CD4-positive, alpha-beta memory T cell (primary cell): Measurements from ENCODE around the gene AIG1. TPM values are rescaled to one million over a fixed set of nuclear protein-coding genes. Genes with fewer than 3 reads are reported as not detected.

Source experiments
- CTCF ChIA-PET: fragments of 350-600 bp; sonication (Branson Sonifier 250); formaldehyde crosslinking; loops from one replicate; lab custom pipeline; 2021; ENCODE audit warnings: inconsistent platforms; ENCODE audit not compliant: partially characterized antibody; lab: Charles Lee
- POLR2A ChIA-PET: fragments of 350-600 bp; sonication (Branson Sonifier 250); formaldehyde crosslinking; loops from one replicate; lab custom pipeline; 2021; ENCODE audit not compliant: partially characterized antibody; lab: Charles Lee
- DNase-seq, 5 donors: peaks; one replicate each; pipeline versions ENCODE4 v3.0.0 to v3.0.0-alpha.2; 2020 to 2022; ENCODE audit warnings: mixed read lengths in 1 of 5
- H3K27ac ChIP-seq: one replicate; pipeline ENCODE4 v1.7.0; 2013; ENCODE audit warnings: low read depth, low read length
- H3K27me3 ChIP-seq: 2 replicates; pipeline ENCODE4 v1.7.0; 2013; ENCODE audit warnings: mild to moderate bottlenecking, low read length, moderate library complexity; ENCODE audit not compliant: insufficient read depth
- H3K36me3 ChIP-seq: 2 replicates; pipeline ENCODE4 v1.7.0; 2013; ENCODE audit warnings: mild to moderate bottlenecking, low read length, moderate library complexity; ENCODE audit not compliant: insufficient read depth
- H3K4me1 ChIP-seq: 2 replicates; pipeline ENCODE4 v1.7.0; 2013; ENCODE audit warnings: mild to moderate bottlenecking, low read length, moderate library complexity; ENCODE audit not compliant: insufficient read depth
- H3K4me3 ChIP-seq, 2 donors: one replicate each; pipeline ENCODE4 v1.7.0; 2013; ENCODE audit warnings: low read length in 2 of 2, mild to moderate bottlenecking in 1 of 2
- H3K9me3 ChIP-seq, 2 donors: one replicate each; pipeline ENCODE4 v1.7.0; 2013; ENCODE audit warnings: low read length in 2 of 2, control low read depth in 1 of 2; ENCODE audit not compliant: control insufficient read depth in 1 of 2
- H3K27ac Mint-ChIP-seq, 7 donors: one replicate each; pipeline ENCODE4 v1.8.0; 2020 to 2021; ENCODE audit warnings: mixed read lengths in 7 of 7, mild to moderate bottlenecking in 6 of 7, inconsistent platforms in 3 of 7, moderate library complexity in 3 of 7
- H3K27me3 Mint-ChIP-seq, 2 donors: one replicate each; pipeline ENCODE4 v1.8.0; 2020 to 2021; ENCODE audit warnings: mixed read lengths in 2 of 2
- H3K36me3 Mint-ChIP-seq, 2 donors: one replicate each; pipeline ENCODE4 v1.8.0; 2020 to 2021; ENCODE audit warnings: mixed read lengths in 2 of 2, inconsistent platforms in 1 of 2, mild to moderate bottlenecking in 1 of 2
- H3K4me1 Mint-ChIP-seq, 4 donors: one replicate each; pipeline ENCODE4 v1.8.0; 2020 to 2021; ENCODE audit warnings: mixed read lengths in 4 of 4, mild to moderate bottlenecking in 1 of 4
- H3K4me3 Mint-ChIP-seq, 8 donors: one replicate each; pipeline ENCODE4 v1.8.0; 2020 to 2021; ENCODE audit warnings: mixed read lengths in 8 of 8, mild to moderate bottlenecking in 7 of 8, moderate library complexity in 6 of 8, inconsistent platforms in 3 of 8
- H3K9me3 Mint-ChIP-seq, 8 donors: one replicate each; pipeline ENCODE4 v1.8.0; 2020 to 2021; ENCODE audit warnings: mixed read lengths in 8 of 8, mild to moderate bottlenecking in 5 of 8, inconsistent platforms in 3 of 8, moderate library complexity in 1 of 8
- intact Hi-C: fragments of 100-400 bp; cut with micrococcal nuclease; formaldehyde crosslinking; loops from one replicate; pipeline ENCODE4 v1.15.1; 2023
- polyA plus RNA-seq, 2 donors: library from polyadenylated mRNA; unstranded; fragments of 300-500 nt; fragmentation: Illumina TruSeq; gene quantifications; one replicate each; pipeline ENCODE4 v1.2.3, GENCODE V29; 2021
- total RNA-seq, 2 experiments: library from RNA; stranded (reverse); gene quantifications; one replicate each; pipeline ENCODE4 v1.2.3, GENCODE V29; 2021

AIG1 gene
- total and polyA plus RNA-seq, 4 experiments from 2014 or later = 9.6 to 21.5 (median 15.3) TPM

DNA sequence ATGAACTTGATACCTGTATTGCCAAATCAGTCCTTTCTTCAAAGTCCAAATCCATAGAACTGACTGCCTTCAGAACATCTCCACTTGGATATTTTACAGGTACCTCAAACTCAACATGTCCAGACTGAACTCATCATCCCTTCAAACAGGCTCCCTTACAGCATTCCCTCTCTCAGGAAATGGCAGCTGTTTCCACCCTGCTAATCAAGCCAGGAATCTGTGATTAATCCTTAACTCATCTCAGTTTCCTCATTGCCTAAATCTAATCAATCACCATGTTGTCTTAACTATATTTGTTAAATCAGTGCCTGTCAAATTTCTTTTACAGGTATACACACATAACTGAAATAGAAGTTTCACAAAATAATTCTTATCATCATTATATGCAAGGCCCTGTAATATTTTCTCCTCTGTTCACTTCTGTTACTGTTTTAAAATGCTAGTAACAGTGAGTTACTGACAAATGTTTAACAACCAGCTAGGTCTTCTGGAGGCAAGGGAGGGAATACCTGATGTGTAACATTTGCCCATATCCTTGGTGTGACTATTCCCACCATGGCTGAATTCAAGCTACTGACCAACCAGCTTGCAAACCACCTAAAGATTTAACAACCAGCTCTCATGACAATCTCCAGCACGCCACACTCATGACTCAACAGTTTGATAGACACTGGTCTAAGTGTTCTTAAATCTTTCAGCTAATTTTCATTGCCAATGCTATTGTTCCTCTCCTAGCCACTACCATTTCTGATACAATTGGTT, 264.9 kb downstream of the AIG1 start:
- H3K27ac Mint-ChIP-seq = no peak overlapping the region
- Histone ChIP-seq H3K4me1 (no peaks in the 10 kb centered on the region), H3K27me3 (no peaks in the 10 kb centered on the region), H3K4me3 (no peak overlapping the region), H3K27ac (no peak overlapping the region), H3K36me3 (no peaks in the 10 kb centered on the region), H3K9me3 (no peaks in the 10 kb centered on the region)
- POLR2A ChIA-PET = no interaction called here
- DNase-seq = no peak
- peaks cover 0 to 2% of the 10 kb centered on the region in 2 donors for H3K36me3 Mint-ChIP-seq
- H3K4me1 Mint-ChIP-seq = no peaks in the 10 kb centered on the region
- CTCF ChIA-PET = interaction anchor here (1.0 kb wide), 1 partner anchor 12 kb away, joined by 3 read pairs; no protein-coding TSS in a partner anchor
- intact Hi-C loops = no loop called here
- H3K27me3 Mint-ChIP-seq = no peaks in the 10 kb centered on the region
- H3K4me3 Mint-ChIP-seq = no peak overlapping the region
- H3K9me3 Mint-ChIP-seq = no peaks in the 10 kb centered on the region

DNA sequence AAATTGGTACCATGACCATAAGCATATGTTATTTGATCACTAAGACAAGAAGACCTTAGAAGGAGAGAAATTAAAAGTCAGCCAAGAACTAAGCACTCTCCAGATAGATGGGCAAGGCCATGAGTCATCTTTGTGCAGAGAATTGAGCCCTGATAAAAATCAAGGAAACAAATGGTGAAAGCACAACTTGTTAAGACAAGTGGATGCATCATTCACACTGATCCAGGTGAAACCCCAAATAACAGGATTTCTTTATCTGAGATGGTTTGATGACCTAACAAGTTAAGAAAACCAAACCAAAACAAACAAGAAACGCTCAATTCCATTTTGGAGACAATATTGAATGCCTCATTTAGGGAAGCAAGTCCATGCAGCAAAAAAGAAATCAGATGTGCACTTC, 268.2 kb downstream of the AIG1 start:
- Histone ChIP-seq H3K36me3 (no peaks in the 10 kb centered on the region), H3K4me1 (no peaks in the 10 kb centered on the region), H3K27ac (no peak overlapping the region), H3K9me3 (no peaks in the 10 kb centered on the region), H3K4me3 (no peak overlapping the region), H3K27me3 (no peaks in the 10 kb centered on the region)
- H3K27me3 Mint-ChIP-seq = peaks cover 0 to 1% of the 10 kb centered on the region in 2 donors
- intact Hi-C loops = no loop called here
- peaks cover 0 to 2% of the 10 kb centered on the region in 2 donors for H3K36me3 Mint-ChIP-seq
- no peak overlapping the region for H3K4me3 Mint-ChIP-seq
- ChIA-PET CTCF (interaction anchor here (1.2 kb wide), 1 partner anchor 8 kb away, joined by 4 read pairs; no protein-coding TSS in a partner anchor), POLR2A (no interaction called here)
- H3K4me1 Mint-ChIP-seq = no peaks in the 10 kb centered on the region
- H3K9me3 Mint-ChIP-seq = peaks cover 0 to 2% (median 0%) of the 10 kb centered on the region in 8 donors
- no peak for DNase-seq
- no peak overlapping the region for H3K27ac Mint-ChIP-seq

DNA sequence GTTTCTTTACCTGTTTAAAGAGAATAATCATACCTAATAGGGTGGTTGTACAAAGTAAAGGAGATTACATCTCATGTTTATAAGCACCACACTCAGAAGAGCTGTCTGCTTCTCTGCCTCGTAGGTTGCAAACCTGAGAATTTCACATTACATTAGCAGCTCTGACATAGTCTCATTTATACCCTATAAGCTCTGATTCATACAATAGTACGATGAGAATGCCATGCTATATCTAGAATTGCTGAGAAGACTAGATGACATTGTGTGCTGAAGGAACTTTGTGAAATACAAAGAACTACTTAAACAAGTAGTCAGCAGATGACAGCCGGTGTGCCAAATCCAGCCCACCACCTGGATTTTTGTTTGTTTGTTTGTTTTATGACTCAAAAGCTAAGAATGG, 268.6 kb downstream of the AIG1 start:
- Histone ChIP-seq H3K9me3 (no peaks in the 10 kb centered on the region), H3K27me3 (no peaks in the 10 kb centered on the region), H3K36me3 (no peaks in the 10 kb centered on the region), H3K4me1 (no peaks in the 10 kb centered on the region), H3K4me3 (no peak overlapping the region), H3K27ac (no peak overlapping the region)
- ChIA-PET CTCF (interaction anchor here (1.2 kb wide), 1 partner anchor 8 kb away, joined by 4 read pairs; no protein-coding TSS in a partner anchor), POLR2A (no interaction called here)
- no peak for DNase-seq
- intact Hi-C loops = no loop called here
- peaks cover 0 to 1% of the 10 kb centered on the region in 2 donors for H3K27me3 Mint-ChIP-seq
- peaks cover 0 to 2% (median 0%) of the 10 kb centered on the region in 8 donors for H3K9me3 Mint-ChIP-seq
- no peak overlapping the region for H3K27ac Mint-ChIP-seq
- H3K4me1 Mint-ChIP-seq = no peaks in the 10 kb centered on the region
- H3K36me3 Mint-ChIP-seq = peaks cover 0 to 2% of the 10 kb centered on the region in 2 donors
- no peak overlapping the region for H3K4me3 Mint-ChIP-seq

DNA sequence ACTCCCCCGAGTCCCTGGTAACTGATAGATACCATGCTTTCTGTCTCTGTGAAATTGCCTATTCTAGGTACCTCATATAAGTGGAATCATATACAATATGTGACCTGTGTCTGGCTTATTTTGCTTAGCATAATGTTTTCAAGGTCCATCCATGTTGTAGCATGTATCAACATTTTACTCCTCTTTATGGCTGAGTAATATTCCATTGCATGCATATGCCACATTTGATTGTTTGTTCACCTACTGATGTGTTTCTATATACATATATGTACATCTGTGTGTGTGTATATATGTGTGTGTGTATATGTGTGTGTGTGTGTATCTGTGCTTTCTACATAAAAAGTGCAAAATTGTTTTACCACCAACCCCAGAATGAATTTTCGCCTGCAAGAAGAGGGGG, 270.7 kb downstream of the AIG1 start:
- Mint-ChIP-seq H3K9me3 (peaks cover 0 to 2% (median 0%) of the 10 kb centered on the region in 8 donors), H3K27ac (no peak overlapping the region), H3K36me3 (peaks cover 0 to 7% of the 10 kb centered on the region in 2 donors), H3K4me3 (no peak overlapping the region), H3K27me3 (peaks cover 0 to 1% of the 10 kb centered on the region in 2 donors), H3K4me1 (no peaks in the 10 kb centered on the region)
- CTCF ChIA-PET = no interaction called here
- POLR2A ChIA-PET = no interaction called here
- Histone ChIP-seq H3K9me3 (no peaks in the 10 kb centered on the region), H3K36me3 (no peaks in the 10 kb centered on the region), H3K4me3 (no peak overlapping the region), H3K27ac (no peak overlapping the region), H3K27me3 (no peaks in the 10 kb centered on the region), H3K4me1 (no peaks in the 10 kb centered on the region)
- intact Hi-C loops = no loop called here
- no peak for DNase-seq

DNA sequence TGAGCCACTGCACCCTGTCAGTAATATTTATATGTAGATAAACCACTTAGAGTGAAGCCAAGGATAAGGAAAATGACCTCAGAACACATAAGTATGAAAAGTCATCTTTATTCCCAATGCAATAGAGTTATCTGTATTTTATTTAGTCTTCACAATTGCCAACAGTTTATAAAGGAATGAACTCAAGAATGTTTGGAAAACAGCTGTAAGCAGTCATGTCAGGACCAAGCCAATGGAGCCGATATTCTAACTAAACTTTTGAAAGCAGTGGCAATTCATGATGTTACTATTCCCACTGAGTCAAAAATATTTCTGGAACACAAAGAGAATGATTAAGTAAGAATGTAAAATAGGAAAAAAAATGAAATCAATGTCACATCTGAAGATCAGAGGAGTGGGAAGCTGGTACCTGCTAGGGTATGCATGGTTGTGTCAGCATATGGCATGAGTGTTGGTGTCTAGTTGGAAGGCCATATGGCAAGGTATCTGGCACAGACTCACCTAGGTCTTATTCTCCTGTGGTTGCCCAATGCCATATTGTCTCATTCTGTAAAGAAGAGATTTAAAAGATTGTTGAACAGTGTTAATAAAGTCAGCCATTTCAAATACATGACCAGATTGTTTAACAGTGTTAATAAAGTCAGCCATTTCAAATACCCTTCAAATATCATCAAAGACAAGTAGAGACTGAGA, 271.6 kb downstream of the AIG1 start:
- no peaks in the 10 kb centered on the region for H3K9me3 ChIP-seq
- no peak overlapping the region for H3K27ac Mint-ChIP-seq
- H3K4me1 ChIP-seq = no peaks in the 10 kb centered on the region
- ChIA-PET CTCF (no interaction called here), POLR2A (no interaction called here)
- intact Hi-C loops = no loop called here
- H3K36me3 Mint-ChIP-seq = peaks cover 0 to 10% of the 10 kb centered on the region in 2 donors
- H3K27ac ChIP-seq = no peak overlapping the region
- peaks cover 0 to 1% of the 10 kb centered on the region in 2 donors for H3K27me3 Mint-ChIP-seq
- H3K36me3 ChIP-seq = no peaks in the 10 kb centered on the region
- H3K4me3 ChIP-seq = no peak overlapping the region
- H3K4me1 Mint-ChIP-seq = no peaks in the 10 kb centered on the region
- peaks cover 0 to 2% (median 0%) of the 10 kb centered on the region in 8 donors for H3K9me3 Mint-ChIP-seq
- H3K27me3 ChIP-seq = no peaks in the 10 kb centered on the region
- H3K4me3 Mint-ChIP-seq = no peak overlapping the region
- no peak for DNase-seq

DNA sequence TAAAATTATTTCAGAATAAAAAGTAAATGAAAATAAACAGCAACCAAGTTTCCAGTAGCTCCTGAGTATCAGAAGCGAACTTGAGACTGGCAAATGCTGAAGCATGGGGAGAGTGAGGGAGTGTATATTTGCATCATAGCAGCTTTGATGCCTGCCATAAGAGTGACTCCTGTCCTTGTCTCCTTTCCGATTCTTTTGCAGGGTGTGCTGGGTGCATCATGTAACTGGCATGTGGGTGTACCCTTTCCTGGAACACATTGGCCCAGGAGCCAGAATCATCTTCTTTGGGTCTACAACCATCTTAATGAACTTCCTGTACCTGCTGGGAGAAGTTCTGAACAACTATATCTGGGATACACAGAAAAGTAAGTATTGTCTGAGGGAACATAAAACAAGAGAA, 272.4 kb downstream of the AIG1 start:
- no peaks in the 10 kb centered on the region for H3K36me3 ChIP-seq
- peaks cover 0 to 1% of the 10 kb centered on the region in 2 donors for H3K27me3 Mint-ChIP-seq
- H3K4me1 Mint-ChIP-seq = no peaks in the 10 kb centered on the region
- H3K4me3 Mint-ChIP-seq = no peak overlapping the region
- H3K9me3 ChIP-seq = no peaks in the 10 kb centered on the region
- peaks cover 0 to 13% of the 10 kb centered on the region in 2 donors for H3K36me3 Mint-ChIP-seq
- no peak overlapping the region for H3K27ac Mint-ChIP-seq
- ChIA-PET CTCF (interaction anchor here (1.2 kb wide), 1 partner anchor 641 kb away, joined by 3 read pairs; no protein-coding TSS in a partner anchor), POLR2A (no interaction called here)
- DNase-seq = no peak
- H3K4me3 ChIP-seq = no peak overlapping the region
- no peaks in the 10 kb centered on the region for H3K27me3 ChIP-seq
- H3K4me1 ChIP-seq = no peaks in the 10 kb centered on the region
- no peak overlapping the region for H3K27ac ChIP-seq
- intact Hi-C loops = no loop called here
- H3K9me3 Mint-ChIP-seq = peaks cover 0 to 2% (median 0%) of the 10 kb centered on the region in 8 donors
